ENCODE measurements around the gene BMPR1A.
A peak's percentile ranks its signal among the peaks of the same experiment; 100 is the strongest.
"Not testable (repeated sequence)": the region's sequence is repeated elsewhere in the genome, so short reads cannot be mapped to it uniquely, and the experiment has no call there.

The BMPR1A gene

GRCh38 chr10:86969421-86970041 lies 213.1 kb downstream of the BMPR1A start:
- DNase-seq (ENCODE audit: low spot score): no peak

GRCh38 chr10:86970162-86970981 lies 214.0 kb downstream of the BMPR1A start:
- DNase-seq (ENCODE audit: low spot score): no peak

GRCh38 chr10:86970982-86971231 lies 214.5 kb downstream of the BMPR1A start:
- no peak for DNase-seq (ENCODE audit: low spot score)

- peak; percentile 90 for DNase-seq (ENCODE audit: low spot score)
Observed at GRCh38 chr10:86971232-86971991, 215.0 kb downstream of the BMPR1A start.

- no peak for DNase-seq (ENCODE audit: low spot score)
Observed at GRCh38 chr10:86972613-86973380, 216.4 kb downstream of the BMPR1A start.

- DNase-seq (ENCODE audit: low spot score): no peak
Observed at GRCh38 chr10:86974484-86974883, 218.1 kb downstream of the BMPR1A start.

- DNase-seq (ENCODE audit: low spot score): no peak
Observed at GRCh38 chr10:86976362-86977056, 220.1 kb downstream of the BMPR1A start.

GRCh38 chr10:86978457-86978856 lies 222.0 kb downstream of the BMPR1A start:
- not testable (repeated sequence) for DNase-seq (ENCODE audit: low spot score)

GRCh38 chr10:86979296-86979818 lies 222.9 kb downstream of the BMPR1A start:
- no peak for DNase-seq (ENCODE audit: low spot score)

GRCh38 chr10:86979977-86980448 lies 223.6 kb downstream of the BMPR1A start:
- DNase-seq (ENCODE audit: low spot score): no peak

GRCh38 chr10:86981020-86981419 lies 224.6 kb downstream of the BMPR1A start:
- not testable (repeated sequence) for DNase-seq (ENCODE audit: low spot score)

- DNase-seq (ENCODE audit: low spot score): no peak
Observed at GRCh38 chr10:86981716-86982115, 225.3 kb downstream of the BMPR1A start.
